CMK (cell line): Measurements from ENCODE around the gene FLVCR2.

Experiments
- DNase-seq: peaks from one replicate; pipeline ENCODE4 v3.0.0-alpha.2; 2010; ENCODE audit warnings: low read depth

FLVCR2 gene, protein sequence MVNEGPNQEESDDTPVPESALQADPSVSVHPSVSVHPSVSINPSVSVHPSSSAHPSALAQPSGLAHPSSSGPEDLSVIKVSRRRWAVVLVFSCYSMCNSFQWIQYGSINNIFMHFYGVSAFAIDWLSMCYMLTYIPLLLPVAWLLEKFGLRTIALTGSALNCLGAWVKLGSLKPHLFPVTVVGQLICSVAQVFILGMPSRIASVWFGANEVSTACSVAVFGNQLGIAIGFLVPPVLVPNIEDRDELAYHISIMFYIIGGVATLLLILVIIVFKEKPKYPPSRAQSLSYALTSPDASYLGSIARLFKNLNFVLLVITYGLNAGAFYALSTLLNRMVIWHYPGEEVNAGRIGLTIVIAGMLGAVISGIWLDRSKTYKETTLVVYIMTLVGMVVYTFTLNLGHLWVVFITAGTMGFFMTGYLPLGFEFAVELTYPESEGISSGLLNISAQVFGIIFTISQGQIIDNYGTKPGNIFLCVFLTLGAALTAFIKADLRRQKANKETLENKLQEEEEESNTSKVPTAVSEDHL

DNA sequence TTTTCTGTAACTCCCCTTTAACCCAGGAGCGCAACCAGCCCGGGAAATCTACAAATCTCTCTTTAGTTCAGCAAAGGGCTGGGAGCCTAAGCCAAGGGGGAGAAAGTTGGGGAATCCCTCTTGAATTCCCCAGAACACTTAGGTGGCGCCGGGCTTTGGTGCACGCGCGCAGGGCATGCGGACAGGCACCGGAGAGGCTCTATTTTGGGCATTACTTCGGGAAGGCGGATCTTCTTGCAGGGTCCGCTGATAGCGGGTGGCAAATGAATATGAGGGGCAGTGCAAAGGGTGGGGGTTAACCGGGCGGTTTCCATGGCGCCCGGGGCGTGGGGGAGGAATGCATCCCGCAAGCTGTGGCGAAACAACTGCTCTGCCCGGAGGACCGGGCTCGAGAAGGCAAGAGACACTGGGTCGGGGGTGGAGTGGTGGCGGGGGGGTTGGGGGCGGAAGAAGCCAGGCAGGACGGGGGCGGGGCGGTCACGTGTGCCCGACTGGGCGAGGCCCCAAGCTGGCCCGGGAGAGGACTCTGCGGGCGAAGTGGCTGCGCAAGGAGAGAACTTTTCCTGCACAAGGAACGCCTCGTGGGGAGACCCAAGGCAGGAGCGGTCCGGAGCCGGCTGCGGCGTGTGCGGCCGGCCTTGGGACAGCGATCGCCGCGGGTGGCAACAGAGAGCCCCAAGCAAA, at the start of gene FLVCR2:
FLVCR2 (plus strand) TSS at position 519 of the 684 bp plus-strand sequence. CDS start 353 bp downstream, outside the sequence.
- no peak for DNase-seq

DNA sequence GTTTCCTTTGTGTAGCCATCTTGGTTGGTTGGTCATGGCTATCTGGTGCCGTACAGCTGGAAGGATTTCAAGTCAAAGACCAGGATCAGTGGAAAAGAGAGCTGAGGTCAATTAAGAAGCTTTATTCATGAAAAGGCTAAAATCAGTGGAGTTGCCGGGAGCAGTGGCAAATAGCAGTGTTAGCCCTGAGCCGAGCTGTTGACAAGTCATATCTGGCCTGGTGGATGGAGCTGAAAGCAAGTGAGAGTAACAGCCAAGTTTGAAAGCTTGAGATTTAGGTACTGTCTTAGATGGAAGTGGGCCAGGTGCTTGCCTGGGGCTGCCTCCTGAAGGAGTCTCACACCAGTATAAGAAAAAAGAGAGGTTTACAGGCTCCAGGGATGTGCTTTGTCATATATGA, 47.2 kb upstream of the FLVCR2 start:
- no peak for DNase-seq

DNA sequence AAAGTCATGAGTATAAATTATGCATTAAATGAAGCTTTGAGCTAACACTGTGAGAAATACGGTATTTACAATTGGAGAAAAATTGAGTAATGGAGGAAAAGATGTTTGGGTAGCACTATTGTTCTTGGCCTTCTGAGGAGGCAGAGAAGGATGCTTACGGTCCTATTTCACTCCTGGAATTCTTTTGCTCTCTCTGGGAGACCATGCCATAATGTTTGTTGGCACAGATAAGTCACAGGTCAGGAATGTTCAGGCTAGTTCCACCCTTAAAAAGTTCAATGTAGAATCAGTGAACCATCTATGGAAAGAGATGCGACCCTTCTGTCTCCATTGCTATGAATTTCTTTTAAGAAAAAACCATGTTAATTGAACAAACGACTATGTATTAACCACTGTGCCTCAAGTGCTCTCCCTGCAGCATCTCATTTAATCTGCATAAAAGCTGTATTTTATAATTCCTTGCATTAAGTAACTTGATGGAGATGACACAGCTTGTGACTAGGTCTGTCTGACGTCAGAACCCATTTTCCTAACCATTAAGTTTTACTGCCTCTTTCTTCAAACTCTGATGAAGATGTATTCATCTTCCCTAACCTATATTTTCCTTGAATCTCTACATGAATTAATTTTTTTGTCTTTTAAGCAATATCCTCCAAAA, 46.6 kb upstream of the FLVCR2 start:
- no peak for DNase-seq

DNA sequence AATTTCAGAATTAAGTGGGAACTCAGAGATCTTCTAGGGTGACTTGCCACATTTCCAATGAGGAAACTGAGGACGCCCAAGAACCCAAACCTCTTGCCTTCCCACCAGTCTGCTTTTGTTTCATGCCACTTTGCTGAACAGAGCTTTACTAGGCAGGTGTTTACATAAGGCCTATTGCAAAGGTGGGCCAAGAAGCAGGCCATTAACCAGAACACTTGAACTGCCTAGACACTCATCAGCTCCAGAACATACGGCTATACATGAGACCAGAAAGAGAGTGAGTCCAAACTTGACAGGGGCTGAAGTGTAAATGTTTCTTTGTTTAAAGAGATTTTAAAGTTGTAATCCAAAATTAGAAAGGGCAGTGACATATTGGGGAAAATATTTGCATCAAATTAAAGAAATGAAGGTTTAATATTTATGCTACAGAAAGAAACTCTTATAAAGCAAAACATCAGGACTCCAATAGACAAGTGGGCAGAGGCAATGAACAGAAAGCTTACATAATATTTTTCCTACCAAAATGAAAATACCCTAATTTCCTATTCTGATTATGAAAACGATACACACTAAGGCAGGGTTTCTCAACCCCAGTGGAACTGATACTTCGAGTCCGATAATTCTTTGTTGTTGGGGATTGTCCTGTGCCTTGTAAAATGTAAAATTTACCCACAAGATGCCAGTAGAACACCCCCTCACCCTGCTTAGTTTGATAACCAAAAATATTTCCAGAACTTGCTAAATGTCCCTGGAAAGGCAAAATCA, 44.4 kb upstream of the FLVCR2 start:
- no peak for DNase-seq

DNA sequence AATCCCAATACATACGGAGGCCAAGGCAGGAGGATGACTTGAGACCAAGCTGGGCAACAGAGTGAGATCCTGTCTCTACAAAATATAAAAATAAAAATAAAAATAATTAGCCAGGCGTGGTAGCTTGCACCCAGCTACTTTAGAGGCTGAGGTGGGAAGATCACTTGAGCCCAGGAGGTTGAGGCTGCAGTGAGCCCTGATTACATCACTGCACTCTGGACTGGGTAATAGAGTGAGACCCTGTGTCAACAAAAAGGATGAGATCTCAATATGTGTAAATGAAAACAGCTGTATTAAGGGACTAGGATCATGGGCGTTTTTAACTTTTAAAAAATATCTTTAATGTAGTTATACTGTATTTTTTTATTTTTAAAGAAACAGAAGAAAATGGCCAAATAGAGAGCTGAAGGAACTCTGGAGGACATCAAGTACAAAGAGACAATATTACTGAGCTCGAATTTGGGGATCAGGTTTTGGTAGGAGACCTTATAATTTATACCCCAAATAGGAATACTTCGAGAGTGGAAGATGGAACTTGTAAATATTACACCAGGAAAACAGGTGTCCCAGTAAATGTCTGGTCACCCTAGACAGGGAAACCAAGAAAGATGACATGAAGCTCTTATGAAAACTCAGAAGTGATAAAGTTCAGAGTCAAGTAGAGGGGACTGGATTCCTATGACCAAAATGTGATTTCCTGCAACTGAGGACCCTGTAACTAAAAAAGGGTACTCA, 43.1 kb upstream of the FLVCR2 start:
- no peak for DNase-seq

DNA sequence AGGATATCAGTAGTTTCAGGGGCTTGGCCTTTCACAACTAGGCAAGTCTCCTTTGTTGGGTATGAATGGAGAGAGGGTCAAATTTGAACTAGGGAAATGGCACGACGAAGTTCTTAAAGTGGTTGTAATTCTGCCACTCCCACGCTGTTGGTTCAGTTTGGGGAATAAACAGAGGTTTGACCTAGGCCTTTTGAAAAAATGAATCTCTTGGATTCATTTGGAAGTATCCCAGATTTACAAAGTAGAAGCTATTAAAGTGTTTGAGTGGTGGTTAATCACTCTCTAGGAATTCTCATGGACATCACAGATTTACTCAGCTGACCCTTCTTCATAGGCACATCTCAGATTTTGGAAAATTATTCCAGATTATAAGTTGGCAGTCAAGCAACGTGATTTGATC, 41.3 kb upstream of the FLVCR2 start:
- no peak for DNase-seq

DNA sequence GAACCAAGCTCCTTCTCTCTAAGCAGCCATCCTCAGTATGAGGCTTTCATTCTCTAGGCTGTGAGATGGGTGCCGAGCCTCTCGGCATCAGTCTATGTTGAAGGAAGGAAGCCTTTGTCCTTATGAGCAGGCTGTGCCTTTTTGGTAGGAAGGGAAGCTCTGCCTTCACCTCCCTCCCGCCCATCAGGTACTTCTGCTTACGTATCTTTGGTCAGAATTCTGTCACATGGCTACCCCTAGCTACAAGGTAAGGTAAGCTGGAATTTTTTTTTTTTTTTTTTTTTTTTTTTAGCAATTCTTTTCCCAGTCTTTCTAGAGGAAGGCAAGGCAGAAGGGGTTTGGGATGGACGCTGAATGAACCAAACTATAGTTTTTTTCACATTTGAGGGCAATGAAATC, 39.3 kb upstream of the FLVCR2 start:
- DNase-seq, result no peak

DNA sequence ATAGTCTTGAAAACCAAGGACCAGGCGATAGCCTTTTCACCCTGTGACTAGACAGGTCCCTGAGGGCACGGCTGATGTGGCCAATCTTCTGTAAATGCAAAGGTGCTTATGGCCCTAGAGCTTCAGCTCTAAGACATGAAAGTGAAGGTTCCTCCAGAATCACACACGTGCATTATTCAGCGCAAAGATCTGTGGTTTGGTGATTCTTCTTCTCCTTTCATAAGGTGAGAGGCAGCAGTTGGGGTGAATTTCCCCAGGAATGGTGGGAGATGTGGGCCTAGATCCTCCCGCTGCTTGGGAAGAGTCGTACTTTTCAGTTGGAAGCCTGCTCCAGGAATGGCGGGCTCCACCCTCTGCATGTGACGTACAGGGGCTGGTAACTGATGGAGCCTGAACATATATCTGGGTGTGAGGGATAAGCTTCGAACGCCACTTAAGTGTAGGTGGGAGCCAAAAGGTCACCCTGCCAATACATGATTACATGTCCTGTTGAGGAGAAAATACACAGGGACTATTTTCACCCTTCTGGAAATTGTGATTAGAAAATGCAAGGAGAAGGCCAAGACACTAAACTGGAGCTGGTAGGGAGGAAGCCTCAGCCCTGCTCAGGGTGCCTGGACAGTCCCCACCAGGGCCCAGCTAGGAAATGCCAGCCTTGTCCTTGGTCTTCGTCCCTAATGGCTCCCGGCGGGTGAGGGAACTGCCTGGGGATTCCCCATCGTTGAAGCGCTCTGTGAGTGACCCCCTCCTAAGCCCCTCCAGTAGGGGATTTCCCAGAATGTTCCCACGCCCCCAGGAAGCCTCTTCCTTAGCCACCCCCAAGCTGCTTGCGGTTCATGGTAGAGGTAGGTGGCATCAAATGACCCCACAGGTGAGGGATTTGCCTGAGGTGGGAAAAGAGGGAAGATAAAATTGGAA, 38.6 kb upstream of the FLVCR2 start:
- no peak for DNase-seq

DNA sequence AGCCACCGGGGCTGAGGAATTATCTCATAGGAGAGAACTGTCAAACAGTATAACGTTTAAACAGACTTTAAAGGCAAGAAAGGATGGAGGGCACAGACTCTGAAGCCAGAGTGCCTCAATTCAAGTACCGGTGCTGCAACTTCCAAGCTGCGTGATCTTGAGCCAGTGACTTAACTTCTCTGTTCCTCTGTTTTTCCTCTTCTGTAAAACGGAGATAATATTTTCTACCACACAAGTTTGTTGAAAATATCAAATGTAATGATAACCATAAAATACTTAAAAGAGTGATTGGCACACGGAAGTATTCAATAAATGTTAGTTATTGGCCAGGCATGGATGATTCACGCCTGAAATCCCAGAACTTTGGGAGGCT, 38.0 kb upstream of the FLVCR2 start:
- DNase-seq, result no peak

DNA sequence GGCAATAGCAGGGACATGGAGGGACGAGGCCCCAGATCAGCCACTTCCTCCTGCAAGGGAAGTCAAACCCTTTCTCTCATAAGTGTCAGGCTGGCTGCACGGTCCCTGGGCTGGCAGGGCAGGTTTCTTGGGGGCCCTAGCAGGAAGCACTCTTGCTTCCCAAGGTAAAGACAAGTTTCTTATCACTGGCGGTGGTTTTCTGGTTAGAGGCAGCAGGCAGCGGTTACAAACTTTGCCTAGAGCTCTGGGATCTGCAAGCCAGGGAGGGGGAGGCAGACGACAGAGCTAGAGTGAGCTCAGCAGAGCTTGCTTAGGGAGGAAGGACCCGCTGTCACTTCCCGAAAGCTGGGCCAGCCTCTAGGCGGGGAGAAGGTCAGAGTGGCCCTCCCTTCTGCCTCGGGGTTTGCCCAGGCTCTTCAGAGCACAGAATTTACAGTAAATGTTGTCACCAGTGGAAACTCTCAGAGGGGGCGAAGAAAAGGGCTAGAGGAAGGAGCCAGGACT, 35.8 kb upstream of the FLVCR2 start:
- peak; percentile 40 for DNase-seq

DNA sequence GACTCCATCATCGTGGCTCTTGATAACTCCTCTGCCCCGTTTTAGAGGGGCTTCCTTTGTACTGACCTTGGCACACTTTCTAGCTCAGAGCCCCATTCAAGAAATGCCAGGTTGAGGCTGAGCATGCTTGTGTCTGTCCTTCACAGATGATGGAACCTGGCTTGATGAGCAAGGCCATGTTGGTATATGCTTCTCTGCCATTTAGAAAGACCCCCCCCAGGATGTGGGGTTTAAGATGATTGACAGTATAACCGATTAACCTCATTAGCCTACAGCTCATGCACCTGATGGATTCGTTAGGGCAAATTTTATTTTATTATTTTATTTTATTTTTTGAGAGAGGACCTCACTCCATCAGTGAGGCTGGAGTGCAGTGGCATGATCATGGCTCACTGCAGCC, 35.2 kb upstream of the FLVCR2 start:
- DNase-seq, result no peak

DNA sequence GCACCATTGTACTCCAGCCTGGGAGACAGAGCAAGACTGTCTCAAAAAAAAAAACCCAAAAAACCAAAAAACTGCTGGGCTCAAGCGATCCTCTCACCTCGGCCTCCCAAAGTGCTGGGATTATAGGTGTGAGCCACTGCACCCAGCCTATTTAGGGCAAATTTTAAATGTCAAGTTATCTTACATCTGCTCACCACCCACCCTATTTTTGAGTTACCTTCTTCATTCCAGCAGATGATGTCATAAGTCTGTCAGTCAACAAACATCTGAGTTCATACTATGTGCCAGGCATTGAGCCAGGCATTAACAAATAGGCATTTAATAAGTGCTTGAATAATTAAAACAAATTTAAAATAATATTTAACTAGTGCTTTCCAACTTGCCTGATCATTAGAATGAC, 34.6 kb upstream of the FLVCR2 start:
- DNase-seq, result no peak

DNA sequence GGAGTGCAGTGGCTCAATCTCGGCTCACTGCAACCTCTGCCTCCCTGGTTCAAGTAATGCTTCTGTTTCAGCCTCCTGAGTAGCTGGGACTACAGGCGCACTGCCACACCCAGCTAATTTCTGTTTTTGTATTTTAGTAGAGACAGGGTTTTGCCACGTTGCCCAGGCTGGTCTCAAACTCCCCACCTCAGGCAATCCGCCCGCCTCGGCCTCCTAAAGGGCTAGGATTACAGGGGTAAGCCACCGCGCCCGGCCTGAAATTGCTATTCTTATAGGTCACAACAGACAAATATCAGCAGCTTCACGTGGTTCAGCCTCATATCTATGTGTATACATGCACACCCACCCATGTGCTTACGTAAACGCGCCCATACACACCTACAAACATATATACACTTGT, 32.5 kb upstream of the FLVCR2 start:
- DNase-seq, result no peak

DNA sequence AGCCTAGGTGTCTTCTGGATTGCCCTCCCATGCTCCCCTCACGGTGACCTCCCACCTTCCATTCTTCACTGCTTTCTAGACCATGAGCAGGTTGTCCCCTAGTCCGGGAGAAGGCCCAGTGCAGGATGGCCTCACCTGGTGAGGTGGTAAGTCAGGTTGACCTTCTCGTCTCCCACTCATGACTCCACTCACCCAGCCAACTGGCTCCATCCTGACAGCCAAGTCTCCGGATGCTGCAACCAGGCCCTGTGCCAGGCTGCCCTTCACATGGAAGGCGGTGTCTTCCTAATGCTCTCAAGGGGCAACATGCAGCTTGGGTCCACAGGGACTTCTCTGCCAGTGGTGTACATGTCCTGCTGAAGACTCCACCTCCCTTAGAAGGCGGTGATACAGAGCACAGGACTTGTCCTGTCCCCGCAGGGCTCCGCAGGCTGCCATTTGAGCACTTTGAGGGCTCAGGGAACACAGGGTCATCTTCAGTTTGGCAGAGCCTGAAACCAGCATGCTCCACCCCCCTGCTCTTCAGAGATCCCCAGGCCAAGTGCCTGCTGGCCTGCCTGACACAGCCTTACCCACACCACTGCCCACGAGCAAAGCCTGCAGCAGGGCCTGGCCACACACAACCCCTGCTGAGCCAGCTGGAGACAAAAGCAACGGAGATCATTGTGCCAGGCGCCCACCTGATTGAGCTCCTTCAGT, 30.7 kb upstream of the FLVCR2 start:
- no peak for DNase-seq

DNA sequence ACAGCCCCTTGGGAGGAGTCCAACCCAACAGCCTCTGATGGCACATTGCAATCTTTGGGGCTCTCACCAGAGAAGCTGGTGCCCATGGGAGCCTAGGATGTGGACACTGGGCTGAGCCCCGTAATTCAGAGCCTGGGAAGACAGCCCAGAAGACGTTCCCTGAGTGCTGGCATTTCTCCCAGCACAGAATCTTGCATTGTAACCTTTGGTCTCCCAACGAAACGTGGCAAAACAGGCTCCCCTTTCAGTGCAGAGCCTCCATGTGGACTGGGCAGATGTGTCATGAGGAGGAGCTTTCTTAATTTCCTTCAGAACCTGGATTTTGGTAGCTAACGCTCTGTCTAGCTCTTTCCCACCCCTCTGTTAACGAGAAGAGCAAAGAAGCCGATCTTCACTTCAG, 29.9 kb upstream of the FLVCR2 start:
- no peak for DNase-seq

DNA sequence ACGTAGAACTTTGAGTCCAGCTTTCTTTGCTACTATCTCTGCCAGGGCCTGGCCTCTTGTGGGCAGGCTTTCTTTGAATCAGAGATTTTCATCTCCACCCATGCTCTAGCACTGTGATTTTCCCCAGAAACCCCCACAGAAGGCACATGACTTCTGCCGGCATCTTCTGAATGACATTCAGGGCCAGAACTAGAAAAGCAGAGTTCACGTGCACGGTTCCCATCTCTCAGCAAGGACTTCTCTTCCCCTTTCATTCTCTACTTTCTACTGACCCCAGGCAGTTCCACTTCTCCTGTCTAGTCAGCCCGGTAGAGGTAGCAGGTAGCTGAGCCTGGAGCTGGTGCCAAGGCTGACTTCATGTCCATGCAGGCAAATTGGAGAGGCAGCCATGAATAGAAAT, 29.3 kb upstream of the FLVCR2 start:
- no peak for DNase-seq

DNA sequence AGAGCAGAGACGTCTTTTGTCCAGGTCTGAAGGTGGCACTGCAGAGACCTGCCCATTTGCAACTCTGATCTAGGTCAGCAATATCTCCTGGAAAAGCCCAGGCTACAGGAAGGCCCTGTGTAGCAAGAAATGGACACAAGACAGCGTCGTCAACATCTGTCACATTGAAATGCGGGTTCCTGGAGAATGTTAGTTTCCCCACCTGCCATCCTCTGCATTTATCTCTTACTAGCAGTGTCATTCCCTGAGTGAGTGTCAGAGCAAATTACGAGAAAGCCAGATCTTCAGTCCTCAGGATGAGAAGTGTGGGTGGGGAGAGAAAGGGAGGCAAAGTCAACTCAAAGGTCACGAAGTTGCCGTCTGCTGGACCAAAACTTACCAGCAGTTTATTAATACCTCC, 27.4 kb upstream of the FLVCR2 start:
- DNase-seq, result no peak

DNA sequence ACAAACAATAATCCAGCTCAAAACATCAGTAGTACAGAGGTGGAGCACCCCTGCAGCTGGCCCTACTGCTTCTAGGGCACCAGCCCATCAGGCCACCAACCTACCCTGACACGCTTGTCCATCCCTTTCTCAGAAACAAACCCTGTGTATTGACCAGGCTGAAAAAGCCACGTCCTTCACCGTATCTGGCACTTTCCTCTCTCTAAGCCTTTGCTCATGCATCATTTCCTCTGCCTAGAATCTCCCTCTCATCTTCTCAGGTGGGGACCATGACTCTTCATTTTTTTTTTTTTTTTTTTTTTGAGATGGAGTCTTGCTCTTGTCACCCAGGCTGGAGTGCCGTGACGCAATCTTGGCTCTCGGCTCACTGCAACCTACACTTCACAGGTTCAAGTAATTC, 25.3 kb upstream of the FLVCR2 start:
- DNase-seq, result no peak

DNA sequence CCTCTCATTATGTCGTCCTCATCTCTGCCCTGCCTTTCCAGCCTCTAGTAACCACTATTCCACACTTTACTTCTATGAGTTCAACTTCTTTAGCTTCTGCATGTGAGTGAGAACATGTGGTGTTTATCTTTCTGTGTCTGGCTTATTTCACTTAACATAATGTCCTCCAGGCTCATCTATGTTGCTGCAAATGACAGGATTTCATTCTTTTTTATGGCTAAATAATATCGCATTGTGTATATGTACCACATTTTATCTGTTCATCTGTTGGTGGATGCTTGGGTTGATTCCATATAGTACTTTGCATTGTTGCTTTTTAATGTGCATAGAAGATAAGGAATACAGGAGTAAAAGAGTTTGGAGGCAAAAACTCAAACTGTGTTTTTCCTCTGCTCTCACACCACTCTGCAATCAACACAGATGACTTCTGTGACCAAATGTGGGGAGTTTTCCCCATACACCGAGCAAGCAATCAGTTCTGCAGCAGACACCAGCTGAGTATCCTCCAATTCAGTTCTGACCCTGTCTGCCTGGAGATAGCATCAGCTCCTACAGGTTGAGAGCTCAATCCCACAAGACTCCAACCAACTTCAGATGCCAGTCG, 24.6 kb upstream of the FLVCR2 start:
- DNase-seq, result no peak
